K562 (cell line): Measurements from ENCODE around the gene LAMTOR4. TPM values are rescaled to one million over a fixed set of nuclear protein-coding genes. Genes with fewer than 3 reads are reported as not detected.
A peak's percentile ranks its signal among the peaks of the same experiment; 100 is the strongest.

Experiments used
- ARHGAP35 ChIP-seq: fragments of 450-650 bp; IDR thresholded peaks from 2 replicates; pipeline ENCODE4 v1.6.1; 2018; ENCODE audit not compliant: partially characterized antibody
- ATF3 ChIP-seq, 2 experiments: fragments of 450-650 bp in 1 of 2; sonication (generic) in 1 of 2; formaldehyde crosslinking in 1 of 2; IDR thresholded peaks in 1 of 2; conservative IDR thresholded peaks in 1 of 2; 2 replicates each; pipeline versions ENCODE4 v1.6.1 to v1.8.1; 2016 to 2023; ENCODE audit warnings: mild to moderate bottlenecking in 2 of 2, moderate library complexity in 2 of 2, inconsistent platforms in 1 of 2, missing genetic modification reagents in 1 of 2
- CBX5 ChIP-seq: IDR thresholded peaks from 2 replicates; pipeline ENCODE4 v1.6.1; 2014; ENCODE audit warnings: low read depth, borderline replicate concordance
- DLX4 ChIP-seq: fragments of 250-450 bp; sonication (Bioruptor Pico); IDR thresholded peaks from 2 replicates; pipeline ENCODE4 v1.6.1; 2021; ENCODE audit warnings: mild to moderate bottlenecking
- DMBX1 ChIP-seq: fragments of 250-450 bp; sonication (Bioruptor Pico); IDR thresholded peaks from 2 replicates; pipeline ENCODE4 v1.8.0; 2022; ENCODE audit warnings: inconsistent platforms, mild to moderate bottlenecking, moderate library complexity, borderline replicate concordance
- E2F3 ChIP-seq: fragments of 250-450 bp; sonication (Bioruptor Pico); IDR thresholded peaks from 2 replicates; pipeline ENCODE4 v1.4.0; 2020; ENCODE audit warnings: mild to moderate bottlenecking
- ELF1 ChIP-seq: fragments of 200-800 bp; sonication (Bioruptor generic); IDR thresholded peaks from 2 replicates; pipeline ENCODE4 v1.6.1; 2016; ENCODE audit warnings: missing genetic modification characterization, missing compliant biosample characterization
- EZH2 ChIP-seq: IDR thresholded peaks from 2 replicates; pipeline ENCODE4 v1.6.1; 2012; ENCODE audit warnings: low read depth, mild to moderate bottlenecking, inconsistent platforms, low read length, borderline replicate concordance
- FOS ChIP-seq: IDR thresholded peaks from 3 replicates; pipeline ENCODE4 v1.6.1; 2011; ENCODE audit not compliant: insufficient read length; ENCODE audit errors: extremely low read depth
- FOXJ2 ChIP-seq: fragments of 200-800 bp; sonication (Bioruptor generic); IDR thresholded peaks from 2 replicates; pipeline ENCODE4 v1.6.1; 2016; ENCODE audit warnings: missing genetic modification characterization, missing compliant biosample characterization
- FUS ChIP-seq: fragments of 200-400 bp; formaldehyde crosslinking; optimal IDR thresholded peaks from 2 replicates; pipeline ENCODE3; 2017; ENCODE audit warnings: low read depth, low read length
- HDAC8 ChIP-seq: fragments of 450-650 bp; IDR thresholded peaks from 2 replicates; pipeline ENCODE4 v1.6.1; 2016; ENCODE audit warnings: mild to moderate bottlenecking, missing genetic modification characterization, moderate library complexity, missing compliant biosample characterization
- HMG20A ChIP-seq: fragments of 450-650 bp; formaldehyde crosslinking; conservative IDR thresholded peaks from 2 replicates; pipeline ENCODE4 v1.4.0; 2020; ENCODE audit warnings: mild to moderate bottlenecking, mixed read lengths
- L3MBTL2 ChIP-seq: fragments of 450-650 bp; IDR thresholded peaks from 2 replicates; pipeline ENCODE4 v1.6.1; 2016; ENCODE audit warnings: mild to moderate bottlenecking, moderate library complexity
- NUFIP1 ChIP-seq: fragments of 450-650 bp; IDR thresholded peaks from 2 replicates; pipeline ENCODE4 v1.6.1; 2018; ENCODE audit not compliant: partially characterized antibody
- RAD51 ChIP-seq: fragments of 450-650 bp; IDR thresholded peaks from 2 replicates; pipeline ENCODE4 v1.7.1; 2016; ENCODE audit warnings: low read depth, mild to moderate bottlenecking, borderline replicate concordance
- RUNX1 ChIP-seq: sonication (generic); IDR thresholded peaks from 2 replicates; pipeline ENCODE4 v1.6.1; 2016; ENCODE audit warnings: antibody characterized with exemption, low read depth
- SIN3B ChIP-seq: fragments of 450-650 bp; IDR thresholded peaks from 2 replicates; pipeline ENCODE4 v1.6.1; 2017; ENCODE audit warnings: low read depth, mild to moderate bottlenecking, moderate library complexity
- SREBF1 ChIP-seq: fragments of 150-350 bp; IDR thresholded peaks from 2 replicates; pipeline ENCODE4 v1.6.1; 2014; ENCODE audit warnings: antibody characterized with exemption, low read depth, low read length, borderline replicate concordance
- SRSF3 ChIP-seq: fragments of 200-400 bp; formaldehyde crosslinking; IDR thresholded peaks from 2 replicates; pipeline ENCODE4 v1.6.1; 2016; ENCODE audit warnings: mild to moderate bottlenecking, low read length, moderate library complexity; ENCODE audit not compliant: insufficient read depth
- TOE1 ChIP-seq, 2 experiments: fragments of 450-650 bp in 1 of 2; sonication (generic) in 1 of 2; formaldehyde crosslinking in 1 of 2; IDR thresholded peaks; 2 replicates each; pipeline versions ENCODE4 v1.7.1 to v1.8.0; 2016 to 2022; ENCODE audit warnings: borderline replicate concordance in 2 of 2, mild to moderate bottlenecking in 2 of 2, antibody characterized with exemption in 1 of 2, inconsistent platforms in 1 of 2, low read depth in 1 of 2, missing genetic modification reagents in 1 of 2, moderate library complexity in 1 of 2
- XRCC3 ChIP-seq: fragments of 450-650 bp; IDR thresholded peaks from 2 replicates; pipeline ENCODE4 v1.6.1; 2017; ENCODE audit warnings: mild to moderate bottlenecking, moderate library complexity
- ZBTB1 ChIP-seq: sonication (generic); formaldehyde crosslinking; IDR thresholded peaks from 2 replicates; pipeline ENCODE4 v1.8.1; 2023; ENCODE audit warnings: missing genetic modification reagents, low read depth, mild to moderate bottlenecking, borderline replicate concordance
- ZFX ChIP-seq: sonication (generic); formaldehyde crosslinking; IDR thresholded peaks from 2 replicates; pipeline ENCODE4 v1.8.0; 2022; ENCODE audit warnings: mild to moderate bottlenecking, missing genetic modification reagents, moderate library complexity
- ZNF586 ChIP-seq: fragments of 450-650 bp; formaldehyde crosslinking; conservative IDR thresholded peaks from 2 replicates; pipeline ENCODE4 v1.4.0; 2020; ENCODE audit warnings: mild to moderate bottlenecking, moderate library complexity
- polyA plus RNA-seq, 8 experiments: library from polyadenylated mRNA; depleted of rRNA in 4 of 8; stranded (reverse) in 5 of 8; unstranded in 3 of 8; fragments of >200 nt; fragmentation: Nextera tagmentation in 2 of 8; fragmentation: Illumina TruSeq in 1 of 8; extraction: Ambion mirVana in 2 of 8; extraction: Trizol in 1 of 8; gene quantifications; 2 replicates each; pipeline versions ENCODE4 v1.2.1 to v1.2.3, GENCODE V29; 2011 to 2014; ENCODE audit warnings: inconsistent platforms in 1 of 8, missing spikeins in 1 of 8
- total RNA-seq, 7 experiments: library from RNA; depleted of rRNA in 6 of 7; stranded (reverse); fragments of >200 nt in 6 of 7; fragmentation: Illumina TruSeq in 2 of 7; extraction: Trizol in 2 of 7; gene quantifications; 2 replicates each; pipeline versions ENCODE4 v1.2.1 to v1.2.3, GENCODE V29; 2011 to 2021; ENCODE audit warnings: low replicate concordance in 1 of 7

The LAMTOR4 gene
- total and polyA plus RNA-seq, 9 of the 15 experiments (the other 6 are each of a cell fraction or from before 2014, with no cell fraction given): 79.6 to 314 (median 195) TPM

DNA sequence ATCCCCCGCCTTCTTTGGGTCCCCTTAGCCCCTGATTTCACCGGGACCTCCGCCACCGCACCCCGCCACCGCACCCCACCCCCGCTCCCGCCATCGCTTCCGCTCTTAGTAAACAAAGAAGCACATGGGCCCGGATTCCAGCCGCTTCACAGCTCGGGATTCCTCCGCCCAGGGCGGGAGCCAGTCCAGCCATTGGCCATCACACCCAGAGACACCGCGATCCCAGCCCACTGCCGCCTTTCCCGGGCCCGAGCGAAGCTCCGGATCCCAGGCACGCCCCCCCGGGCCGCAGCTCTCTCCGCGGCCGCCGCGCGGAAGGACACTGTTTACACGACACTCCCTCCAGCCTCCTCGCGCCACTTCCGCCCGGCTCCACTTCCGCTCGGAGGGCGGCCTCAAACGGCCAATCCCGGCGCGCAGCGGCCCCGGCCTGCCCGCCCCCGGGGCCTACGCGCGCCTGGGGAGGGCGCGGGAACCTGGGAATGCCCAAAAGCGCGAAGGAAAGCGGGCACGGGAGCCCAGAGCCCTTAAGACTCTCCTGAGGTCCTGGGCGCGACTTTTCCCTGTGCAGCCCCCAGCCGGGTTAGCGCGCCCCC is 48.2 kb upstream of the LAMTOR4 start (continued):
- no peak for TF ChIP-seq ARHGAP35
- TF ChIP-seq EZH2: no peak
- no peak for TF ChIP-seq RUNX1
- TF ChIP-seq FUS: peak; percentile 55
- peak; percentile 25 for TF ChIP-seq FOS
- TF ChIP-seq HDAC8 (tag): no peak
- peak; percentile 95 for TF ChIP-seq ELF1 (tag)
- no peak for TF ChIP-seq HMG20A (CRISPR knock-in tag)
- no peak for TF ChIP-seq DLX4
- TF ChIP-seq FOXJ2 (tag): peak; percentile 98
- TF ChIP-seq XRCC3: no peak
- no peak for TF ChIP-seq NUFIP1
- TF ChIP-seq ATF3 (IDR thresholded peaks at IDR 0.05): peak; percentile 60
- no peak; the same call in 1 of the 2 replicates for TF ChIP-seq ATF3 (CRISPR knock-in tag; conservative IDR thresholded peaks at IDR 0.05)
- TF ChIP-seq ZBTB1 (CRISPR knock-in tag): no peak
- TF ChIP-seq ZFX: no peak; the same call in none of the 2 replicates
- TF ChIP-seq SREBF1: no peak
- no peak for TF ChIP-seq ZNF586 (CRISPR knock-in tag)
- no peak for TF ChIP-seq DMBX1
- TF ChIP-seq E2F3 (CRISPR knock-in tag): peak; percentile 95
- TF ChIP-seq SIN3B: peak; percentile 82; the same call in 1 of the 2 replicates
- TF ChIP-seq SRSF3: no peak
- peak; percentile 41; the same call in 1 of the 2 replicates for TF ChIP-seq RAD51
- TF ChIP-seq L3MBTL2: peak; percentile 72; the same call in 1 of the 2 replicates
- TF ChIP-seq TOE1 (IDR thresholded peaks at IDR 0.05; ENCODE audit: borderline replicate concordance): peak; percentile 30; the same call in 1 of the 2 replicates
- 0 out of 2 replicates have a peak, but pooled peaks have one; percentile 27 for TF ChIP-seq TOE1 (CRISPR knock-in tag; IDR thresholded peaks at IDR 0.05; ENCODE audit: borderline replicate concordance, low read depth)
- TF ChIP-seq CBX5: no peak
